Neural progenitor cell (in vitro differentiated cells): ENCODE measurements around the gene CC2D1A.

Source experiments
- EZH2 ChIP-seq: fragments of 200-600 bp; sonication (generic); IDR thresholded peaks from 2 replicates; pipeline ENCODE4 v1.6.1; 2017; ENCODE audit warnings: antibody characterized with exemption, mild to moderate bottlenecking, moderate library complexity
- TF ChIP-seq, protein P1 (sequence below): fragments of 200-600 bp; sonication (generic); IDR thresholded peaks from 2 replicates; pipeline ENCODE4 v1.5.1; 2017; ENCODE audit warnings: antibody characterized with exemption, mild to moderate bottlenecking

DNA sequence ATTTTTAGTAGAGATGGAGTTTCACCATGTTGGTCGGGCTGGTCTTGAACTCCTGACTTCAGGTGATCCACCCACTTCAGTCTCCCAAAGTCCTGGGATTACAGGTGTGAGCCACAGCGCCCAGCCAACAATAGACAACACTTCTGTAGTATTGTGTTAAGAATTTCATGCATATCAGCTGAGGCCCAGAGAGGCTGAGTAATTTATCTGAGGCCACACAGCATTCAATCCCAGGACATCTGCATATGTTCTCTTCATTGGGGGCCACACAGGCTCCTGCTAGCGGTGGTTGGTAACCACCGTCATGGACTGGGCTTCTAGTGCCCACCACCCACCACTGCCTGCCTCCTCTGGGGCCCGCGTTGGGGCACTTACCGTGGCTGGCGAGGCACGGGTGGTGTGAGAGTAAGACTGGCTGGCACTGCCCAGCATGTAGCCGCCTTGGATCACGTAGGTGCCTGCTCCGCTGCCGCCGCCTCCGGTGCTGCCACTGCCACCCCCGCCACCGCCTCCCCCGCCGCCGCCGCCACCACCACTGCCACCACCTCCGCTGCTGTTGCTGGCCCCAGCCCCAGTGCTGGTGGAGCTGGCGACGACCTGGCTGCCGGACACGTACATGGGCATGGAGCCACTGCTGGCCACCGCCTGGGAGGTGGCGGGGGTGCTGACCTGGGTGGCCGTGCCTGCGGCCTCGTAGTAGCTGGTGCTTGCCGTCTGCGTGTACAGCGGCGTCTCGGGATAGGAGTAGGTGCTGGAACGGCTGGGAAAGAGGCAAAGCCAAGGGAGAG is 66.6 kb downstream of the CC2D1A start:
- TF ChIP-seq EZH2 = no peak
- TF ChIP-seq, protein P1, sequence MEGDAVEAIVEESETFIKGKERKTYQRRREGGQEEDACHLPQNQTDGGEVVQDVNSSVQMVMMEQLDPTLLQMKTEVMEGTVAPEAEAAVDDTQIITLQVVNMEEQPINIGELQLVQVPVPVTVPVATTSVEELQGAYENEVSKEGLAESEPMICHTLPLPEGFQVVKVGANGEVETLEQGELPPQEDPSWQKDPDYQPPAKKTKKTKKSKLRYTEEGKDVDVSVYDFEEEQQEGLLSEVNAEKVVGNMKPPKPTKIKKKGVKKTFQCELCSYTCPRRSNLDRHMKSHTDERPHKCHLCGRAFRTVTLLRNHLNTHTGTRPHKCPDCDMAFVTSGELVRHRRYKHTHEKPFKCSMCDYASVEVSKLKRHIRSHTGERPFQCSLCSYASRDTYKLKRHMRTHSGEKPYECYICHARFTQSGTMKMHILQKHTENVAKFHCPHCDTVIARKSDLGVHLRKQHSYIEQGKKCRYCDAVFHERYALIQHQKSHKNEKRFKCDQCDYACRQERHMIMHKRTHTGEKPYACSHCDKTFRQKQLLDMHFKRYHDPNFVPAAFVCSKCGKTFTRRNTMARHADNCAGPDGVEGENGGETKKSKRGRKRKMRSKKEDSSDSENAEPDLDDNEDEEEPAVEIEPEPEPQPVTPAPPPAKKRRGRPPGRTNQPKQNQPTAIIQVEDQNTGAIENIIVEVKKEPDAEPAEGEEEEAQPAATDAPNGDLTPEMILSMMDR = no peak
